ENCODE measurements around the gene C15orf39.
"Not testable (repeated sequence)": the region's sequence is repeated elsewhere in the genome, so short reads cannot be mapped to it uniquely, and the experiment has no call there.

The C15orf39 gene

GRCh38 chr15:75232826-75233503 is 31.3 kb downstream of the C15orf39 start:
- TF ChIP-seq POLR2A (IDR thresholded peaks at IDR 0.05; ENCODE audit: low read depth, low read length) = no peak
- FAIRE-seq (no peak), DNase-seq (ENCODE audit: insufficient read length, low spot score) (no peak)

DNA sequence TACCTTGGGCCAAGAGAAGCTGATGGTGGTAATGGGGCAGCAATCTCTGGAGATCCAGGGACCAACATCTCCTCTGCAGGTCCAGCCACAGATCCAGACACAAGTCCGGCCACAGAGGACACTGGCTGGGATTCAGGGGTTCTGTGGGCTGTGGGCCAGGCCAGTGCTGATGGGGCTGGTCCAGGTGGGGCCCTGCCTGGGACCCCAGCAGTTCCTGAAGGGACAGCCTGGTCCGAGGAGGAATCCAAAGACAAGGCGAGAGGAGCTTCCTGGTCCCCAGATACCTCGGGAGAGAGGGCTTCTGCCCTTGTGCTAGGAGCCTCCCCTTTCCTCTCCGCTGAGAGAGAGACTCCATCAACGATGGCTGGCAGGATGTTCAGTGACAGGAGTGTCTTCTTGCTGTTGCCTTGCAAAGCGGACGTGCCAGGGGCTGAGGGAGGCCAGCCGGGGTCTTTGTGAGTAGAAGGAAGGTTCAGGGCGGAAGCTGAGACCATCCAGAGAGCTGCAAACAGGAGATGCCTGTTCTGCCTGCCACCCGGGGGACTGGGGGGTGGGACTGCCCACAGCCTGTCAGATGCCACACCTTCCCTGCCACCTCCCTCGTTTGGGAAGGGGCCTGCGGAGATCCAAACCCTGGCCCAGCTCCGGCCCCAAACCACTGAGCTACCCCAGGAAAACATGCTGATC is 32.0 kb downstream of the C15orf39 start:
- DNase-seq (ENCODE audit: insufficient read length, low spot score) (no peak), FAIRE-seq (no peak)
- TF ChIP-seq POLR2A (IDR thresholded peaks at IDR 0.05; ENCODE audit: low read depth, low read length) = no peak

GRCh38 chr15:75234191-75234810 is 32.6 kb downstream of the C15orf39 start:
- no peak for FAIRE-seq
- no peak for DNase-seq (ENCODE audit: insufficient read length, low spot score)
- TF ChIP-seq POLR2A (IDR thresholded peaks at IDR 0.05; ENCODE audit: low read depth, low read length) = no peak

- FAIRE-seq (no peak), DNase-seq (ENCODE audit: insufficient read length, low spot score) (no peak)
- TF ChIP-seq POLR2A (IDR thresholded peaks at IDR 0.05; ENCODE audit: low read depth, low read length) = no peak
Observed at GRCh38 chr15:75235051-75235673, 33.5 kb downstream of the C15orf39 start.

GRCh38 chr15:75235760-75236729 is 34.4 kb downstream of the C15orf39 start:
- FAIRE-seq (no peak), DNase-seq (ENCODE audit: insufficient read length, low spot score) (no peak)
- no peak for TF ChIP-seq POLR2A (IDR thresholded peaks at IDR 0.05; ENCODE audit: low read depth, low read length)

- FAIRE-seq (no peak), DNase-seq (ENCODE audit: insufficient read length, low spot score) (no peak)
- TF ChIP-seq POLR2A (IDR thresholded peaks at IDR 0.05; ENCODE audit: low read depth, low read length) = no peak
Observed at GRCh38 chr15:75237316-75237982, 35.8 kb downstream of the C15orf39 start.

GRCh38 chr15:75238150-75238549 is 36.5 kb downstream of the C15orf39 start:
- no peak for TF ChIP-seq POLR2A (IDR thresholded peaks at IDR 0.05; ENCODE audit: low read depth, low read length)
- FAIRE-seq (no peak), DNase-seq (ENCODE audit: insufficient read length, low spot score) (no peak)

- FAIRE-seq; DNase-seq (ENCODE audit: insufficient read length, low spot score): not testable (repeated sequence)
Observed at GRCh38 chr15:75245741-75246140, 44.1 kb downstream of the C15orf39 start.

DNA sequence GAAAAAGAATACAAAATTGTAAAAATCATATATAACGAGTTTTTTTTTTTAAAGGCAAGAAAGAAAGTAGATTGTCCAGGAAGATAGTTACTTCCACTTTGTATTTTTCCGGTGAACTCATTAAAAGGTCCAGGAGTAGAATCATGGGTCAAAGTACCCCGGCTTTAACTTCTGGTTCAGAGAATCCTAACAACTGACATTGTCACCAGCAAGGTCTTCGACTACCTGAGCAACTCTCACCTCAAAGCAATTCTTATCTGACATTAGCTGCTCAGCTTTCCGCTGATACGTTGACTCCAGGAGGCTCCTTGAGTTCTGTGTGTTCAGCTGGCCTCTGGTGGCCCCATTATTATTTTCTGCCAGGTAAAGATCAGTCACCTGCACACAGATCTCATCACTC is 47.3 kb downstream of the C15orf39 start:
- FAIRE-seq = not testable (repeated sequence)

GRCh38 chr15:75249726-75250125 is 48.0 kb downstream of the C15orf39 start:
- no peak for TF ChIP-seq POLR2A (IDR thresholded peaks at IDR 0.05; ENCODE audit: low read depth, low read length)
- FAIRE-seq (no peak), DNase-seq (ENCODE audit: insufficient read length, low spot score) (no peak)

More for the DNA sequence above, 47.3 kb downstream of the C15orf39 start:
- not testable (repeated sequence) for DNase-seq (ENCODE audit: insufficient read length, low spot score)

GRCh38 chr15:75251343-75251742 is 49.7 kb downstream of the C15orf39 start:
- not testable (repeated sequence) for FAIRE-seq; DNase-seq (ENCODE audit: insufficient read length, low spot score)

- not testable (repeated sequence) for DNase-seq (ENCODE audit: insufficient read length, low spot score); FAIRE-seq
Observed at GRCh38 chr15:75252285-75252684, 50.6 kb downstream of the C15orf39 start.

DNA sequence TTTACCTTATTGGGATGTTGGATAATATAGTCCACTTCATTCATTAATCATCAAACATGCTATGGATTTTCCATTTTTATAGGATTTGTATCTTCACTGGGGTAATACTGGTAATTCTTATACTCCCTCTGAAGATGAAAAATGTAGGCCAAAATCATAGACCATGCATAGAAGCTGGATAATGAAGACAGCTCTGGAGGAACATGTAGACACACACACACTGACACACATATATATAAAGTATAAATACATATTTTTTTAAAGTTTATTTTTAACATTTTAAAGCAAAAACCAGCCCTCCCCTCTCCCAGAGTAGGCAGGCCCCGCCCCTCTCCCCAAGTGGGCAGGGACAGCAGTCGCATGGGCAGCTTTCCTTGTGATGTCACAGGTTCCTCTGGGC is 56.4 kb downstream of the C15orf39 start, which contains the start of gene GOLGA6C:
Gene GOLGA6C (plus strand): TSS at position 301 of the 400 bp plus-strand sequence. CDS start 265 bp downstream, outside the sequence.
- not testable (repeated sequence) for DNase-seq (ENCODE audit: insufficient read length, low spot score); FAIRE-seq

DNA sequence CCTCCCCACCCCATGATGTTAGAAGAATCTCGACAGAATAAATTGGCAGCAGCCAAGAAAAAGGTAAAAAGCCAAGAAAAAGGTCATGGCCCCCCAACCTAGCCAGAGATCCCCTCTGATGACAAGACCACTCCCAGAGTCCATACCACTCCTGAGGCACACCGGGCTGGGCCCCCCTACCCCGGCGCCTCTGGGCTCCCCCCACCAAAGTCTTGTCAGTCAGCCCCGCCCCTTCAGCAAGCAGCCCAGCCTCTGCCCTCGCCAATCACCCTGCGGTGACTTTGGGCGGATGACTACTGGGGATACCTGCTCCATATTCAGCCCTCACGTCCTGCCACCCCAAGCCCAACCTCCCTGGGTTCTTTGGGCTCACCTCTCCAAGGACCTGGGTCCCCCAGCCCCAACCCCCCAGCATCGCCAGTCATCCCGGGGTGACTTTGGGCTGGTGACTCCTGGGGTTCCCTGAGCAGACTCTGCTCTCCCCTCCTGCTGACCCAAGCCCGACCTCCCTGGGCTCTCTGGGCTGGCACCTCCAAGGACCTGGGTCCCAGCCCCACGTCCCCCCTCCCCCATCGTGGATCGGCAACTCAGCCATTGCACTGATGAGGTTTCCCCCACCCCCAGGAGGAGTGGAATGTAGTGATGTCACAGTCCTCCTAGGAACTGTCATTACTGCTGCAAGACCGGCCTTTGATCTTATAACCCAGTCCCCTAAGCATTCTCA is 57.1 kb downstream of the C15orf39 start:
- not testable (repeated sequence) for FAIRE-seq; DNase-seq (ENCODE audit: insufficient read length, low spot score)

- not testable (repeated sequence) for DNase-seq (ENCODE audit: insufficient read length, low spot score); FAIRE-seq
Observed at GRCh38 chr15:75259873-75260272, 58.2 kb downstream of the C15orf39 start.
